ENCODE results near the gene XPO5. TPM values are rescaled to one million over a fixed set of nuclear protein-coding genes. Genes with fewer than 3 reads are reported as not detected.

XPO5 gene
- total and polyA plus RNA-seq, 2 experiments from 2014 or later = 28.5 to 95.2 TPM

DNA sequence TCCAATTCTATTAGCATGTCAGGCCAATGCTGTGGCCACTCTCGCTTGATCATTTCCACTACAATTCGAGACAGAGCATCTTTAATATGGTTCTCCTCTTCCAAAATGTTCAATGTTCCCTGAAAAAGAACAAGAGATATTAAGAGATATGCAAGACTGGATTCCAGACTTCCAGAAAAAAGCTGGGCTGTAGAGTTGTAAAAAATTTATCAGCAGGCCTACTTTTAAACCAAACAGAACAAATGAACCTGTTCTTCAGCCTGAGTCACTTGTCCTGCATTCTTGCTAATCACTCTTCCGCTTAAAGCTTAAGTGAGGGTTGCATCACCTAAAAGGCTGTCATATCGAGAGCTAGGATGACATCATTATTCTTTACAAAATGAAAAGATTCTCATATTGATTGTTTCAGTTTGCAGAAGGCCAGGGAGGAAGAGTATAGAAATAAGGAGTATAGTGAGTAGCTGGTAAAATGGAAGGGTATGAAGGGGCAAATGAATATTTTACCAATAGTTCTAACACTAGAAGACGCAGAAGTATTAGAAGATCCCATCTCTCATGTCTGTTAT is 4.9 kb downstream of the XPO5 start:
- no peak overlapping the region for H3K4me3 Mint-ChIP-seq
- H3K27ac Mint-ChIP-seq = no peak overlapping the region
- Histone ChIP-seq H3K79me2 (replicated peaks; ENCODE audit: insufficient read depth) (peaks cover 40% of the 10 kb centered on the region), H3K27me3 (ENCODE audit: insufficient read depth) (no peaks in the 10 kb centered on the region), H3K9me2 (ENCODE audit: insufficient read depth) (no peaks in the 10 kb centered on the region), H3K36me3 (ENCODE audit: insufficient read depth) (peaks cover 73% of the 10 kb centered on the region), H3K27ac (ENCODE audit: low read depth) (no peak overlapping the region), H2AFZ (no peak overlapping the region), H3K4me1 (ENCODE audit: insufficient read depth) (peaks cover 7% of the 10 kb centered on the region), H4K20me1 (replicated peaks; ENCODE audit: insufficient read depth) (peaks cover 11% of the 10 kb centered on the region; the same call in 1 of the 2 replicates), H3F3A (replicated peaks; ENCODE audit: low read depth) (0 out of 2 replicates have a peak, but pooled peaks cover 6% of the 10 kb centered on the region), H3K4me2 (no peak overlapping the region), H3K4me3 (no peak overlapping the region)
- H3K36me3 Mint-ChIP-seq (ENCODE audit: low read depth) = peaks cover 68% of the 10 kb centered on the region
- no peaks in the 10 kb centered on the region; the same call in 2 of the 3 replicates for H3K9me3 Mint-ChIP-seq
- H3K27me3 Mint-ChIP-seq (ENCODE audit: insufficient read depth, low read depth, poor library complexity) = peaks cover 7% of the 10 kb centered on the region
- TF ChIP-seq NANOG (IDR thresholded peaks at IDR 0.05; ENCODE audit: borderline replicate concordance) (no peak), EZH2 (IDR thresholded peaks at IDR 0.05; ENCODE audit: low read depth, unreplicated experiment) (no peak), CREB1 (CRISPR knock-in tag; IDR thresholded peaks at IDR 0.05; ENCODE audit: low read depth) (no peak), POLR2AphosphoS5 (IDR thresholded peaks at IDR 0.05; ENCODE audit: low read depth) (no peak), JUNB (IDR thresholded peaks at IDR 0.05; ENCODE audit: unreplicated experiment) (no peak), ZNF114 (CRISPR knock-in tag; IDR thresholded peaks at IDR 0.05) (no peak), EZH2phosphoT487 (IDR thresholded peaks at IDR 0.05; ENCODE audit: unreplicated experiment) (no peak), ZNF331 (CRISPR knock-in tag; IDR thresholded peaks at IDR 0.05; ENCODE audit: low read depth) (no peak), STAT1 (IDR thresholded peaks at IDR 0.05; ENCODE audit: unreplicated experiment) (no peak)
- TF ChIP-seq, protein P1, sequence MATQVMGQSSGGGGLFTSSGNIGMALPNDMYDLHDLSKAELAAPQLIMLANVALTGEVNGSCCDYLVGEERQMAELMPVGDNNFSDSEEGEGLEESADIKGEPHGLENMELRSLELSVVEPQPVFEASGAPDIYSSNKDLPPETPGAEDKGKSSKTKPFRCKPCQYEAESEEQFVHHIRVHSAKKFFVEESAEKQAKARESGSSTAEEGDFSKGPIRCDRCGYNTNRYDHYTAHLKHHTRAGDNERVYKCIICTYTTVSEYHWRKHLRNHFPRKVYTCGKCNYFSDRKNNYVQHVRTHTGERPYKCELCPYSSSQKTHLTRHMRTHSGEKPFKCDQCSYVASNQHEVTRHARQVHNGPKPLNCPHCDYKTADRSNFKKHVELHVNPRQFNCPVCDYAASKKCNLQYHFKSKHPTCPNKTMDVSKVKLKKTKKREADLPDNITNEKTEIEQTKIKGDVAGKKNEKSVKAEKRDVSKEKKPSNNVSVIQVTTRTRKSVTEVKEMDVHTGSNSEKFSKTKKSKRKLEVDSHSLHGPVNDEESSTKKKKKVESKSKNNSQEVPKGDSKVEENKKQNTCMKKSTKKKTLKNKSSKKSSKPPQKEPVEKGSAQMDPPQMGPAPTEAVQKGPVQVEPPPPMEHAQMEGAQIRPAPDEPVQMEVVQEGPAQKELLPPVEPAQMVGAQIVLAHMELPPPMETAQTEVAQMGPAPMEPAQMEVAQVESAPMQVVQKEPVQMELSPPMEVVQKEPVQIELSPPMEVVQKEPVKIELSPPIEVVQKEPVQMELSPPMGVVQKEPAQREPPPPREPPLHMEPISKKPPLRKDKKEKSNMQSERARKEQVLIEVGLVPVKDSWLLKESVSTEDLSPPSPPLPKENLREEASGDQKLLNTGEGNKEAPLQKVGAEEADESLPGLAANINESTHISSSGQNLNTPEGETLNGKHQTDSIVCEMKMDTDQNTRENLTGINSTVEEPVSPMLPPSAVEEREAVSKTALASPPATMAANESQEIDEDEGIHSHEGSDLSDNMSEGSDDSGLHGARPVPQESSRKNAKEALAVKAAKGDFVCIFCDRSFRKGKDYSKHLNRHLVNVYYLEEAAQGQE (IDR thresholded peaks at IDR 0.05; ENCODE audit: unreplicated experiment) = no peak
- TF ChIP-seq, protein P2, sequence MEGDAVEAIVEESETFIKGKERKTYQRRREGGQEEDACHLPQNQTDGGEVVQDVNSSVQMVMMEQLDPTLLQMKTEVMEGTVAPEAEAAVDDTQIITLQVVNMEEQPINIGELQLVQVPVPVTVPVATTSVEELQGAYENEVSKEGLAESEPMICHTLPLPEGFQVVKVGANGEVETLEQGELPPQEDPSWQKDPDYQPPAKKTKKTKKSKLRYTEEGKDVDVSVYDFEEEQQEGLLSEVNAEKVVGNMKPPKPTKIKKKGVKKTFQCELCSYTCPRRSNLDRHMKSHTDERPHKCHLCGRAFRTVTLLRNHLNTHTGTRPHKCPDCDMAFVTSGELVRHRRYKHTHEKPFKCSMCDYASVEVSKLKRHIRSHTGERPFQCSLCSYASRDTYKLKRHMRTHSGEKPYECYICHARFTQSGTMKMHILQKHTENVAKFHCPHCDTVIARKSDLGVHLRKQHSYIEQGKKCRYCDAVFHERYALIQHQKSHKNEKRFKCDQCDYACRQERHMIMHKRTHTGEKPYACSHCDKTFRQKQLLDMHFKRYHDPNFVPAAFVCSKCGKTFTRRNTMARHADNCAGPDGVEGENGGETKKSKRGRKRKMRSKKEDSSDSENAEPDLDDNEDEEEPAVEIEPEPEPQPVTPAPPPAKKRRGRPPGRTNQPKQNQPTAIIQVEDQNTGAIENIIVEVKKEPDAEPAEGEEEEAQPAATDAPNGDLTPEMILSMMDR (conservative IDR thresholded peaks at IDR 0.05; ENCODE audit: low read depth in 2 of 2) = no peak
- TF ChIP-seq, protein P3, sequence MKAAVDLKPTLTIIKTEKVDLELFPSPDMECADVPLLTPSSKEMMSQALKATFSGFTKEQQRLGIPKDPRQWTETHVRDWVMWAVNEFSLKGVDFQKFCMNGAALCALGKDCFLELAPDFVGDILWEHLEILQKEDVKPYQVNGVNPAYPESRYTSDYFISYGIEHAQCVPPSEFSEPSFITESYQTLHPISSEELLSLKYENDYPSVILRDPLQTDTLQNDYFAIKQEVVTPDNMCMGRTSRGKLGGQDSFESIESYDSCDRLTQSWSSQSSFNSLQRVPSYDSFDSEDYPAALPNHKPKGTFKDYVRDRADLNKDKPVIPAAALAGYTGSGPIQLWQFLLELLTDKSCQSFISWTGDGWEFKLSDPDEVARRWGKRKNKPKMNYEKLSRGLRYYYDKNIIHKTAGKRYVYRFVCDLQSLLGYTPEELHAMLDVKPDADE (IDR thresholded peaks at IDR 0.05) = no peak
- TF ChIP-seq, protein P4, sequence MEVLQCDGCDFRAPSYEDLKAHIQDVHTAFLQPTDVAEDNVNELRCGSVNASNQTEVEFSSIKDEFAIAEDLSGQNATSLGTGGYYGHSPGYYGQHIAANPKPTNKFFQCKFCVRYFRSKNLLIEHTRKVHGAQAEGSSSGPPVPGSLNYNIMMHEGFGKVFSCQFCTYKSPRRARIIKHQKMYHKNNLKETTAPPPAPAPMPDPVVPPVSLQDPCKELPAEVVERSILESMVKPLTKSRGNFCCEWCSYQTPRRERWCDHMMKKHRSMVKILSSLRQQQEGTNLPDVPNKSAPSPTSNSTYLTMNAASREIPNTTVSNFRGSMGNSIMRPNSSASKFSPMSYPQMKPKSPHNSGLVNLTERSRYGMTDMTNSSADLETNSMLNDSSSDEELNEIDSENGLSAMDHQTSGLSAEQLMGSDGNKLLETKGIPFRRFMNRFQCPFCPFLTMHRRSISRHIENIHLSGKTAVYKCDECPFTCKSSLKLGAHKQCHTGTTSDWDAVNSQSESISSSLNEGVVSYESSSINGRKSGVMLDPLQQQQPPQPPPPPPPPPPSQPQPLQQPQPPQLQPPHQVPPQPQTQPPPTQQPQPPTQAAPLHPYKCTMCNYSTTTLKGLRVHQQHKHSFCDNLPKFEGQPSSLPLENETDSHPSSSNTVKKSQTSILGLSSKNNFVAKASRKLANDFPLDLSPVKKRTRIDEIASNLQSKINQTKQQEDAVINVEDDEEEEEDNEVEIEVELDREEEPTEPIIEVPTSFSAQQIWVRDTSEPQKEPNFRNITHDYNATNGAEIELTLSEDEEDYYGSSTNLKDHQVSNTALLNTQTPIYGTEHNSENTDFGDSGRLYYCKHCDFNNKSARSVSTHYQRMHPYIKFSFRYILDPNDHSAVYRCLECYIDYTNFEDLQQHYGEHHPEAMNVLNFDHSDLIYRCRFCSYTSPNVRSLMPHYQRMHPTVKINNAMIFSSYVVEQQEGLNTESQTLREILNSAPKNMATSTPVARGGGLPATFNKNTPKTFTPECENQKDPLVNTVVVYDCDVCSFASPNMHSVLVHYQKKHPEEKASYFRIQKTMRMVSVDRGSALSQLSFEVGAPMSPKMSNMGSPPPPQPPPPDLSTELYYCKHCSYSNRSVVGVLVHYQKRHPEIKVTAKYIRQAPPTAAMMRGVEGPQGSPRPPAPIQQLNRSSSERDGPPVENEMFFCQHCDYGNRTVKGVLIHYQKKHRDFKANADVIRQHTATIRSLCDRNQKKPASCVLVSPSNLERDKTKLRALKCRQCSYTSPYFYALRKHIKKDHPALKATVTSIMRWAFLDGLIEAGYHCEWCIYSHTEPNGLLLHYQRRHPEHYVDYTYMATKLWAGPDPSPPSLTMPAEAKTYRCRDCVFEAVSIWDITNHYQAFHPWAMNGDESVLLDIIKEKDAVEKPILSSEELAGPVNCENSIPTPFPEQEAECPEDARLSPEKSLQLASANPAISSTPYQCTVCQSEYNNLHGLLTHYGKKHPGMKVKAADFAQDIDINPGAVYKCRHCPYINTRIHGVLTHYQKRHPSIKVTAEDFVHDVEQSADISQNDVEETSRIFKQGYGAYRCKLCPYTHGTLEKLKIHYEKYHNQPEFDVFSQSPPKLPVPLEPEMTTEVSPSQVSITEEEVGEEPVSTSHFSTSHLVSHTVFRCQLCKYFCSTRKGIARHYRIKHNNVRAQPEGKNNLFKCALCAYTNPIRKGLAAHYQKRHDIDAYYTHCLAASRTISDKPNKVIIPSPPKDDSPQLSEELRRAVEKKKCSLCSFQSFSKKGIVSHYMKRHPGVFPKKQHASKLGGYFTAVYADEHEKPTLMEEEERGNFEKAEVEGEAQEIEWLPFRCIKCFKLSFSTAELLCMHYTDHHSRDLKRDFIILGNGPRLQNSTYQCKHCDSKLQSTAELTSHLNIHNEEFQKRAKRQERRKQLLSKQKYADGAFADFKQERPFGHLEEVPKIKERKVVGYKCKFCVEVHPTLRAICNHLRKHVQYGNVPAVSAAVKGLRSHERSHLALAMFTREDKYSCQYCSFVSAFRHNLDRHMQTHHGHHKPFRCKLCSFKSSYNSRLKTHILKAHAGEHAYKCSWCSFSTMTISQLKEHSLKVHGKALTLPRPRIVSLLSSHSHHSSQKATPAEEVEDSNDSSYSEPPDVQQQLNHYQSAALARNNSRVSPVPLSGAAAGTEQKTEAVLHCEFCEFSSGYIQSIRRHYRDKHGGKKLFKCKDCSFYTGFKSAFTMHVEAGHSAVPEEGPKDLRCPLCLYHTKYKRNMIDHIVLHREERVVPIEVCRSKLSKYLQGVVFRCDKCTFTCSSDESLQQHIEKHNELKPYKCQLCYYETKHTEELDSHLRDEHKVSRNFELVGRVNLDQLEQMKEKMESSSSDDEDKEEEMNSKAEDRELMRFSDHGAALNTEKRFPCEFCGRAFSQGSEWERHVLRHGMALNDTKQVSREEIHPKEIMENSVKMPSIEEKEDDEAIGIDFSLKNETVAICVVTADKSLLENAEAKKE (CRISPR knock-in tag; IDR thresholded peaks at IDR 0.05) = no peak
- ATAC-seq = no peak
- no peak for DNase-seq (ENCODE audit: low spot score)
- H3K4me1 Mint-ChIP-seq = no peaks in the 10 kb centered on the region
